Activated CD4-positive, alpha-beta T cell treated with anti-CD3 and anti-CD28 coated beads, Interleukin-2, amount 50 U/mL, for 48 hours (primary cell): ENCODE results near the gene ABCC12.
"Not testable (repeated sequence)": the region's sequence is repeated elsewhere in the genome, so short reads cannot be mapped to it uniquely, and the experiment has no call there.

Experiments used
- DNase-seq, 2 experiments: peaks; one replicate each; pipeline ENCODE4 v3.0.0-alpha.2; 2020

Gene ABCC12

DNA sequence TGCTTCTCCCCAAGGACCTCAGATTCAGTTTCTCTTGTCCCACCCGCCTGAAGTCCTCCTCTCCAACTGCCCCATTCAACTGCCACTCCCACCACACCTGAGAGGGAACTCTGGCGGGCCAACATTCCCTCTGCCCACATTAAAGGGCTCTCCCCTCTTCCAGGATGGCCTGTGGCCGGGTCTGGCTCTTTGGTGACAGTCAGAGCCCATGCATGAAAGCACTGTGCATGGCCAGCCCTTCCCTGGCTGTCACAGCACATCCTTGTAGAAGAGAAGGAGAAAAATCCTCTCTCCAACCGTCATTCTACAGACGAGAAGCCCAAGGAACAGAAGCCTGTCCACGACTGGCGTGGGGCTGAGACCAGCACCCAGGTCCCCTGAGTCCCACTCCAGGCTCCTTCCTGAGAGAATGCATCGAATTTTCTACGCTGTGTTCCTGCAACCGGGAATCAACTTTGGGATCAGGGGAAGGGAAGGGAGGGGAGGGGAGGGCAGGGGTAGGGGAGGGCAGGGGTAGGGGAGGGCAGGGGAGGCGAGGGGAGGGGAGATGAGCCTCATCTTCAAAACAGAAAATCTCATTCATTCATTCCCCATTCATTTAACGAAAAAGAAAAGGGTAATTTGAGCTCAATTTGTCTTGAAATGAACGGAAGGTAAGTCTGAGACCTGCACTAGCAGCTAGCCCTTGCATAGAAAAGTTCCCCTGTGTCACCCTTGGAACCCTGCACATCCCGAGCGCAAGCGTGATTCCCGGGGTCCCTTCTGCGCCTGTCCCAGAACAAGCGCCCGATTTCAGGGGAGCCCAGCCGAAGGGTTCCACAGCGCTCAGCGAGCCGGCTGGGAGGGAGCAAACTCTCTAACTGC, at the start of gene ABCC12:
Gene ABCC12, minus strand, starts transcription at position 68 of the 864 bp plus-strand sequence. CDS start 9,569 bp downstream, outside the sequence.
- no peak for DNase-seq

DNA sequence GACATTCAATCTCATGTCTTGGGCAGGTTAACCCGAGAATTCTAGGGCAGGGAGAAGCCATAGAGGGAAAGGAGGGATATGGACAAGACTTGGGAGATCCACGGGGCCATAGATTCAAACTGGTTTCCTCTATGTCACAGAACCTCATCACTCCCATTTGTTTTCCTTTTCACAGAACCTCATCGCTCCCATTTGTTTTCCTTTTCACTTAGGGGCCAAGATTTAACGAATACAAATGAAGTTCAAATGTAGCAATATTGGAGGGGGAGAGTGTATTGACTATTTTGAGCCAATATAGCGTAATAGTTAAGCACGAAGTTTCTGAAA, 49.0 kb upstream of the ABCC12 start:
- DNase-seq, result no peak

DNA sequence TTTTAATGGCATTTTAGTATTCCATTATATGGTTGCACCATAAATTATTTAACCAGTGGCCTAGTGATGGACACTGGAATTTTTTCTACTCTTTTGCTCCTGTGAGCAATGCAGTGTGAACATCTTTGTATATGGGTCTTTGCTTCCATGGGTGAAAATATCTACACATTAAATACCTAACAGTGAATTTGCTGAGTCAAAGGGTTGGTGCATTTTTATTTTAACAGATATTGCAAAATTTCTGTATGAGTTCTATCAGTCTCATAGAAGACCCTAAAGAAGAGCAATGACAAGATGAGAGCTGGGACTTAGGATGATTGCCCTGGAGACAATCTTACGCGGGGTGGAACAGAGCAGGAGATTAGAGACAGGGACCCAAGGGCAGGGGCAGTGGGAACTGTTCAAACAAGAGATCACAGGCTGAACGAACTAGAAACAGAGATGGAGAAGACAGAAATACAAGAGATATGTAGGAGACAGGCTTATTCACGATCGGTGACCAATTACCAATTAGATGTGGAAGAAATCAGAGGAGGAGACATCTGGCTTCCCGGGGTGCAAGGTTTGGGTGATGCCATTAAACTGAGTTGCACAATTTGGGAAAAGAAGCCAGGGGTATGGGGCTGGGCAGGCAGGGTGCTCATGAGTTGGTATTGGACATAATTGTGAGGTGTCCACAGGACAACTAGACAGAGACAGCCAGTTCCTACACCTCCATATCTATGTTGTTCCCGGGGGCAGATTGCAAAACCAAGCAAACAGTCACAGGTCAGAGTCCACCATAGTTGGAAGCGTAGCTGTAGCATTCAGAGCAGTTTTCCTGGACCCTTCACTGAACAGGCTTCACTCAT, 48.4 kb upstream of the ABCC12 start:
- no peak for DNase-seq

- DNase-seq, result no peak
Observed at GRCh38 chr16:48201515-48202201, 45.9 kb upstream of the ABCC12 start.

DNA sequence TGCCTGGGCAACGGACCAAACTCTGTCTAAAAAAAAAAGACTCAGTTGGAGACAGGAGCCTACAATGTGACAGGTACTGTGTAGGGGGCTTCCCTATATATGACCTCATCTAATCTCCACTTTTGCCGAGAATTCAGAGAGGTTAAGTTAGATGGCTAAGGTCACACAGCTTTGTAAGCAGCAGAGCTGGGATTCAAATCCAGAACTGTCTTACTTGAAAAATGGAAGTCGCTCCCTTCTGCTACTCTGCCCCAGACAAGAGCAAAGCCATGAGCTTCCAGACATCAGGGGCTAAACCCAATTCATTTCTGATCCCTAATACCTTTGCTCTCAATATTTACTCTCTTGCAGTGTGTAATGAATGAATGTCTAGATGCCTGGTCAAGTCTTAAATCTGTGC, 41.5 kb upstream of the ABCC12 start:
- no peak for DNase-seq

DNA sequence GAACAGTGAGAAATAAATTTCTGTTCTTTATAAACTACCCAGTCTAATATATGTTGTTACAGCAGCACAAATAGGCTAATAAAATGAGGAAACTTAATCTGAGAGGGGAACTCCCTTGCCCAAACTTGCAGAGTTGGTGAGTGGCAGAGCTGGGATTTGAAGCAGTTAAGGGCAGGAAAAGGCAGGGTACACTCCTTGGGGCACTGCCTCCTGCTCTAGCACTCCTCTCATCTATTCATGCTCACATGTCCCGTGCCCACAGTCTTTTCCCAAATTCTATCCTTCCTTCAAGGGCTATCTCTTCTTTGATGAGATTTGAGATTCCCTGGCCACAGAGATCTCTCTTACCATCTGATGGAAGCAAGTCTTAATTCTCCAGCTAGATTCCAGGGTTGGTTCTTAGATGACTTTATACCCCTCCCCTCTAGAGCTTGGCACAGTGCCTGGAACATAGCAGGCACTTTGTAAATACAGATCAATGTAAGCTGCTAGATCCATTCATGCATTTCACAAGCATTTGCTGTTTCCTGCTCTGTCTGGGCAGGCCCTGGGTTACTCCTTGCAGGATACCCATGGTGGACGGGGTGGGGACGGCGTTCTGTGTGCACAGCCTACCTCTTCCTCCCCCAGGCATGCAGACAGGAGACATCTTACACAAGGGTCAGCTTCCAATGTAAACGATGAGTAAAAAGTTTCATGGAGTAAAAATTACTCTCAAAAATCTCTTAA, 39.2 kb upstream of the ABCC12 start:
- no peak for DNase-seq

DNA sequence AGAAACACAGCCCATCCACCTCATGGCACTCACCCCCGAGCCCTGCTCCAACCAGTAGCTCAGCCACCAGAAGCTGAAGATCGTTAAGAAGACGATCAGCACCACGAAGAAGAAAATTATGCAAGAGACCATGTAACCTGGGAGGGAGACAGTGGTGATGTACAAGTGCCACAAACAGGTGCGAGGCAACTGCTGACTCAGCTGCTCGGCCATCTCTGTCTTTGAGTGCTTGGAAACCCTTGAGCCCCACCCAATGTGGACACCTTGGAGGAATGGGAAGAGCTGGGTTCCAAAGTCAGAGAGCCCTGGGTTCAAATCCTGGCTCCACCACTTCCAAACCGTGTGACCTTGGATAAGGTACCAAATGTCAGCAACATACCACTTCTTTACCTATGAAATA, 38.1 kb upstream of the ABCC12 start:
- DNase-seq, result no peak

DNA sequence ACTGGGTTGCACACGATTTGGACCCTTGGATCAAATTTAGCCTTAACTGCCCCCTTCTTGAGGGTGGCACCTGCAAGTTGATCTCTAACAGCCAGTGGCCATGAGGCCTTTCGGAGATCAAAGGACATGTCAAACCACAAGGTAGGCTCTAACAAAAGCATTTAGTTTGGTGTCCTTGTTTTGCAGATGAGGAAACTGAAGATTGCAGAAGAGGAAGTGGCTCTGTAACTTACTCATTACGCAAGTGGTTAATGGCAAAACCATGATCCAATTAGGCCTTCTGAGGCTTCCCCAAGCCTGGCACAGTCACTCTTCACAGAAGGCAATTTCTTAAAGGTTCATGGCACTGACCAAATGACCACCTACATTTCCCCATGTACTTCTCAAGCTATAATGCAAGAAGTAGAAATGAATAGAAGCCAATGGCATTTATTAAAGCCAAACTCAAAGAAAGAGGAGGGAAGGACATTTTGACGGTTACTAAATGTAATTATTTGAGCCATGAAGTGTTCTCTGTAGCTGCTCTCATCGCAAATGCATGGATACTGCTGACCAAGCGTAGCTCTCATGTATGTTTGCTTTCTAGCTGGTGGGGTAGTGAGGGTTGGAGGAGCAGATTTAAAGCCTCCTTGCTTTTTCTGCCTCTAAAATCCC, 32.8 kb upstream of the ABCC12 start:
- no peak for DNase-seq

DNA sequence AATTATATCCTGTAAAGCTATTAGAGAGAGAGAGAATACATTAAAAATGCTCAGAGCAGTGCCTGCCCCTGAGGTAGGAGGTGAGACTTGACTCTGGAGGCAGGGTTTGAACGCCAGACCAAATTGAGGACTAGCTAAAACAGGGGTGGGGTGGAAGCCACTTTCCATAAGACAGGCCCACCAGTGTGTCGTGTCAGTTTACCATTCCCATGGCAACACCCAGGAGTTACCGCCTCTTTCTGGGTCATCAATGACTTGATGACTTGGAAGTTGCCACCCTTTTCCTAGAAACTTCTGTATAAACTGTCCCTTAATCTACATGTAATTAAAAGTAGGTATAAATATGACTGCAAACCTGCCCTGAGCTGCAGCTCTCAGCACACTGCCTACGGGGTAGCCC, 32.0 kb upstream of the ABCC12 start:
- DNase-seq, result no peak

DNA sequence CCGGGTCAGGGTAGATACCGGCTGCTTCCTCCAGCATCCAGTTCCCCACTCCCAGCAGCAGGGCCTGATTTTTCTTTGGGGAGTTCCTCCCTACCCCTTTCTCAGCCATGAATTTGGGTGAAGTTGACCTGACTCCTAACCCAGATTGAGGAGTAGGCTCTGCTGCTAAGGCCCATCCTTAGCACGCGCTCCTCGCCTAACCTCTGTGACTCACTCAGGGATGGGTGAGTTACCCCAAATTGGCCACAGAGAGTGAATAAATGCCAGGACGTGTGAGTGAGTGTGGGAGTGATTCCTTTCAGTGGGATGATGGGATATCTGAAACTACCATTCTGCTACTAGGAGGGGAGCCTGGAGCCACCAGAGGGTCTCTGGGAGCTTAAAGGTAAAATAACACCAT, 28.9 kb upstream of the ABCC12 start:
- DNase-seq, result no peak

DNA sequence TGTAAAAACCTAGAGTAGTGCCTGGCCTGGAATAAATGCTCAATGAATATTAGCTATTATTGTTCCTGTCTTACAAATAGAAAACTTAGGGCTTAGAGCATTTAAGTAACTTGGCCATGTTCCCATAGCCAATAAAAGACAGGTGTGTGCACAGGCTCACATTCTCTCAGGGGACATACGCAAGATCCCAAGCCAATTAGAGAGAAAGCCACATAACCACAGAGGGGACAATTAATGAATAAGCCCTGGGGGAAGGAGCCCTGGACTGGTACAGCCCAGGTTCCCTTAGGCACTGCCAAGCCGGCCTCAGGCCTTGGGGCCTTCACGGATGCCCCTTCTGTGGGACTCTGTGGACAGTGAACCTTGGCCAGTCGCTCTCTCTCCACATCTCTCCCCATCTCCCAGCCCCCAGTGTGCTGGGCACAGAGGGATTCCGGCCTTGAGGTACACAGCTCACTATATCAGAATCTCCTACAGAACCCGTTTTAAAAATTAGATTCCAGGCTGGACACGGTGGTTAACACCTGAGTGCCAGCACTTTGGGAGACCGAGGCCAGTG, 27.3 kb upstream of the ABCC12 start:
- DNase-seq, result no peak

GRCh38 chr16:48181746-48182520, 26.1 kb upstream of the ABCC12 start:
- not testable (repeated sequence) for DNase-seq

DNA sequence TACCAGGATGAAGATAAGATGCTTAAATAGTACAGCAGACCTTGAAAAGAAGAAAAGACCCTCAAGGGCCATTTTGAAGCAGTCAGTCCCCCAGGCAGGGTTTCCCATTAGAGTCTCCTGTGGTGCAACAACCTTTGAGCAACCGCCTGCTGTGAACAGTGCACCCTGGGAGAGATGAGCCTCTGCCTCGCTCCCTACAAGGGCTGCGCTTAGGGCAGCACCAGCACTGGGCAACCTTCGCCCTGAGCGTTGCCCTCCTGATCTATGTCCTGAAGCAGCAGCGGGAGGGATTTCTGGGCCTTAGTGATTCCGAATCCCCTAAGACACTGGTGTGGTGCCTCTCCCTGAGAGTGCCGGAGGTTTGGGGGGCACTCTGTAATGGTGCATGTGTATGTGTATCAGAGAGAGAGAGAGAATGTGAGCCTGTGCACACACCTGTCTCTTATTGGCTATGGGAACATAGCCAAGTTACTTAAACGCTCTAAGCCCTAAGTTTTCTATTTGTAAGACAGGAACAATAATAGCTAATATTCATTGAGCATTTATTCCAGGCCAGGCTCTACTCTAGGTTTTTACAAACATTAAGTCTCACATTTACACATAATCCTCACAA, 25.2 kb upstream of the ABCC12 start:
- DNase-seq, result no peak

DNA sequence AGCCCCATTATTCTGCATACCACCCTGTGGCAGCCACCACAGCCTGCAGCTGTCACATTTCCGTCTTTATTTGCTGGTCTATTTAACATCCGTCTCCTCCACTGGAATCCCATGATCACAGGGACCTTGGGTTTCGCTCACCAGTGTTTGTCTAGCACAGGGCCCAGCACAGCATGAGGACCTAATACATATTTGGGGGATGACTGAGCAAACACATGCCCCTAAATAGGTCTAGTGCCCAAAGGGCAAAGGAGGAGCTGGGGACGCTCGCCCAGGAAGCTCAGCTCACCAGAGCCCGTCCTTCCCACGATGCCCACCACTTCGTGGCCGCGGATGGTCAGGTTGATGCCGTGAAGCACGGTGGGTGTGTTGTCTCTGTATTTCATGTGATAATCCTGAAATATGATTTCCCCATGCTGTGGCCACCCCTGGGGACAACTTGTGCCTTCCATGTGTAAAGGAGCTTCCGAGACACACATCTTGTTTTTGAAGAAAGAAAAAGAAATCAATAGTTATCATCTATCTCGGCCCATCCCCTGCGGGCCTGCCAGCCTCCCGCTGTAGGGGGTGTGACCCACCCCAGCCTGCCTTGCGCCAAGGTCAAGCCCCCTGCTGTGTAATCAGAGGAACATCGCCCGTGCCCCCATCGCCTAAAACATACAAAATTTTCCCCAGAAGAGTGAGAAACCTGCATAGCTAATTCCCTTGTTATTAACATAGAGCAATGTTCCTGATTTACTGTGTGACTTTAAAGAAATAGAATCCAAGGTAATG, 21.0 kb upstream of the ABCC12 start:
- DNase-seq, result no peak

DNA sequence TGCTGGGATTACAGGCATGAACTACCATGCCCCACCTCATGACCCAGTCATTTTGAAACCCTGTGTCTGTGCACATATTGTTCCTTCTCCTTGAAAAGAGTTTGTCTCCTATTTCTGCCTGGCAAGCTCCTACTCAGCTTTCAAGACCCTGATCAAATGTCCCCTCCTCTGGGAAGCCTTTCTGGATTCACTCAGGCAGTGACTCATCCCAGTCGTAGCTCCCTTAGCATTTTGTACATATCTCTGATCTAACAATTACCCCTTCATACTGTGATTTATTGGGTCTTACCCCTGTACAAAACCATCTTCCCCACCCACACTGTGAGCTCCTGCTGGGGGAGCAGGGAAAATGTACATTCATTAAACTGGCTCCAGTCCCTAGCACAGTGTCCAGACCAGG, 18.1 kb upstream of the ABCC12 start:
- no peak for DNase-seq

- DNase-seq, result no peak
Observed at GRCh38 chr16:48172682-48173081, 16.9 kb upstream of the ABCC12 start.

- DNase-seq, result no peak
Observed at GRCh38 chr16:48169896-48170295, 14.1 kb upstream of the ABCC12 start.

DNA sequence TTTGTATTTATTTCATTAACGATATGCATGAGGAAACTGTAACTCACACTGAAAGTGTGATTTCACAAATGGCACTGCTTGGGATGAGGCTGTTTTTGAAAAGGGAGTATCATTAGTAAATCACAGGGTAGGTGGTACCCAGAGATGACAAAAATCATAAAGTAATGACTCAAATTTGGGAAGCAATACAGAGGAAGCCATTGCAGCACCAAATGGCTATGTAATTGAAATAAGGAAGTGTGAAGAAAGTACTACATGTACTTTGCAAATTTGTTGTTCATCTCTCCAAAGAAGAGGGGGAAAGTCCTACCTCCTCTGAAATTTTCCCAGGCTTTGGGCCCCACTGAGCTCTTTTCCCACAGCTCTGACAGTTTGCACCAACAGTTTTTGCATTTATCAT, 12.3 kb upstream of the ABCC12 start:
- no peak for DNase-seq

DNA sequence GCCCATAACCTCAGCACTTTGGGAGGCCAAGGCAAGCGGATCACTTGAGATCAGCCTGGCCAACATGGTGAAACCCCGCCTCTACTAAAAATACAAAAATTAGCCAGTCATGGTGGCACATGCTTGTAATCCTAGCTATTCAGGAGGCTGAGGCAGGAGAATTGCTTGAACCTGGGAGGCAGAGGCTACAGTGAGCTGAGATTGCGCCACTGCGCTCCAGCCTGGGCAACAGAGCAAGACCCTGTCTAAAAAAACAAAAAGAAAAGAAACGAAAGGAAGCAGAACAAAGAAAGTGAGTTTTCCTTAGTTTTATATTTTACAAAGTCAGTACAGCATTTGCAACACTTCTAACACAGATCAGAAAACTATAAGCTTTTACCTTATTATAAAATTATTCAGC, 10.8 kb upstream of the ABCC12 start:
- DNase-seq, result not testable (repeated sequence)
